Osteoblast (primary cell): ENCODE measurements around the gene IFI27L2. TPM values are rescaled to one million over a fixed set of nuclear protein-coding genes. Genes with fewer than 3 reads are reported as not detected.
"Not testable (repeated sequence)": the region's sequence is repeated elsewhere in the genome, so short reads cannot be mapped to it uniquely, and the experiment has no call there.

Experiments
- DNase-seq: peaks from one replicate; pipeline ENCODE4 v3.0.0; 2011; ENCODE audit warnings: low spot score, mixed read lengths; ENCODE audit not compliant: insufficient read length; ENCODE audit errors: missing footprints
- H2AFZ ChIP-seq: 2 replicates; pipeline ENCODE4 v1.6.0; 2011; ENCODE audit warnings: mild to moderate bottlenecking, low read length
- H3K27ac ChIP-seq: 2 replicates; pipeline ENCODE4 v1.5.1; 2011; ENCODE audit warnings: mild to moderate bottlenecking, low read depth, low read length, moderate library complexity
- H3K27me3 ChIP-seq: 2 replicates; pipeline ENCODE4 v1.6.0; 2012; ENCODE audit warnings: mild to moderate bottlenecking, control low read depth, inconsistent platforms, low read length, moderate library complexity; ENCODE audit not compliant: insufficient read depth
- H3K36me3 ChIP-seq: 2 replicates; pipeline ENCODE4 v1.5.1; 2011; ENCODE audit warnings: mild to moderate bottlenecking, low read length, control low read depth, moderate library complexity; ENCODE audit not compliant: insufficient read depth
- H3K4me1 ChIP-seq: 2 replicates; pipeline ENCODE4 v1.5.1; 2011; ENCODE audit warnings: mild to moderate bottlenecking, low read length, control low read depth, moderate library complexity; ENCODE audit not compliant: insufficient read depth
- H3K4me2 ChIP-seq: 2 replicates; pipeline ENCODE4 v1.6.0; 2011; ENCODE audit warnings: mild to moderate bottlenecking, low read length; ENCODE audit not compliant: insufficient read depth
- H3K4me3 ChIP-seq: fragments of 200-600 bp; sonication (generic); 3 replicates; pipeline ENCODE4 v1.5.1; 2012; ENCODE audit warnings: mild to moderate bottlenecking, low read length, inconsistent platforms; ENCODE audit not compliant: insufficient read depth
- H3K79me2 ChIP-seq: 2 replicates; pipeline ENCODE4 v1.6.0; 2012; ENCODE audit warnings: mild to moderate bottlenecking, low read length, control low read depth, inconsistent platforms; ENCODE audit not compliant: insufficient read depth
- H3K9me3 ChIP-seq: 2 replicates; pipeline ENCODE4 v1.5.1; 2011; ENCODE audit warnings: low read depth, low read length, control low read depth
- H4K20me1 ChIP-seq: 2 replicates; pipeline ENCODE4 v1.6.0; 2012; ENCODE audit warnings: mild to moderate bottlenecking, low read length, control low read depth; ENCODE audit not compliant: insufficient read depth
- CTCF ChIP-seq: IDR thresholded peaks from 2 replicates; pipeline ENCODE4 v1.5.1; 2011; ENCODE audit warnings: mild to moderate bottlenecking, low read depth, low read length, moderate library complexity; ENCODE audit errors: extremely low read depth
- total RNA-seq: library from RNA; depleted of rRNA; stranded (reverse); fragments of >200 nt; gene quantifications from 2 replicates; pipeline ENCODE4 v1.2.3, GENCODE V29; 2012

IFI27L2 gene
- total RNA-seq, 1 donor: 76.7 TPM

GRCh38 chr14:94161058-94161457 lies 31.7 kb upstream of the IFI27L2 start:
- H3K79me2 ChIP-seq: no peaks in the 10 kb centered on the region
- H3K9me3 ChIP-seq: no peaks in the 10 kb centered on the region
- H3K27ac ChIP-seq: no peak overlapping the region
- H3K4me1 ChIP-seq: no peaks in the 10 kb centered on the region
- TF ChIP-seq CTCF: no peak
- H2AFZ ChIP-seq: no peak overlapping the region
- no peaks in the 10 kb centered on the region for H4K20me1 ChIP-seq
- no peaks in the 10 kb centered on the region for H3K36me3 ChIP-seq
- H3K4me3 ChIP-seq: no peak overlapping the region
- H3K4me2 ChIP-seq: no peak overlapping the region
- H3K27me3 ChIP-seq: peaks cover 32% of the 10 kb centered on the region
- DNase-seq: no peak

DNA sequence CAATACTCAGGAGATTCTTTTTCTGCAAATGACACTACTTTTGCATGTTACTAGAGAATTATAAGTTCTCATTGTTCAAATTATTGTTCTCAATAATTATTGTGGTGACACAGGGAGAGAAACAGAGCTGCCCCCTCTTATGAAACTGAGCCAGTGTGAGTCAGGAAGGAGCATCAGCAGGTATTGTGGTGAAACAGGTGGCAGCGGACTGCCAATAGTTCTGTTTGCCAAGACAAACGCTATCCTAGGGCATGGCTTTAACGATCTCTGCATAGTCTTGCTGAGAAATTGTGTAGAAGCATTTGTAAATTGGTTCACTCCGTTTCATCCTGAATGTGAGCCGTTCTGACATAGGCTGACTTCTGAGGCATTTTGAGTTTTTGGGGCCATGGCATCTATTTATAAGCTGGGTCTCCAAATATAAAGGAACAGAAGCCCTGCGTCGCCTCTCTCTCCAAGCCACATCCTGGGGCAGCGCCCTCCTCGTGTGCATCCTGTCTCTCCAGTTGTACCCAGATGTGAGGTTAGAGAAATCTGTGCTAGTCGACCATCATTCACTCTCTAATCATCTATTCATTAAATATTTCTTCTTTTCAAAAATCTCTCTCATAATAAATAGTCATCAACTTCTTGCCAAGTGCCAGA lies 29.0 kb upstream of the IFI27L2 start:
- no peak for TF ChIP-seq CTCF

DNA sequence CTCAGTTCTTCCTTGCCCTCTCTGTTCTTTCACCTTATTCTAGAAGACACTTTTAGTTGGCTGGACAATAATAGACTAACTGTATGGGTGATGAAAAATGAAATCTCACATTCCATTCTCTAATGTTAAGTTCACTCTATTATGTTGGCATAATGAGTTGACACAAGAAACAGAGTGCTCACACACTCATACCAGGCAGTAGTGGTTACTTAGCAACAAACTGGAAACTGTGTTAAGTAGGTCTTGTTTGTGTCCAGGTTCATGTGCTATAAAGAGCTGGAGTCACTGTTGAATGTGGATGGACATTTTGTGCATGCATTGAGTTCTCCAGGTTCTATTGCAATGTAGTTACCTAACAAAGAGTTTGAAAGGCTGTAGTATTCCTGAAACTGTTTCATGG lies 27.8 kb upstream of the IFI27L2 start:
- TF ChIP-seq CTCF: no peak

More for the DNA sequence above, 29.0 kb upstream of the IFI27L2 start:
- H3K79me2 ChIP-seq: no peaks in the 10 kb centered on the region
- H2AFZ ChIP-seq: no peak overlapping the region
- H3K36me3 ChIP-seq: no peaks in the 10 kb centered on the region
- H3K4me3 ChIP-seq: no peak overlapping the region
- H3K9me3 ChIP-seq: no peaks in the 10 kb centered on the region
- no peak overlapping the region for H3K27ac ChIP-seq
- H4K20me1 ChIP-seq: no peaks in the 10 kb centered on the region
- no peak for DNase-seq
- no peak overlapping the region for H3K4me2 ChIP-seq
- no peaks in the 10 kb centered on the region for H3K4me1 ChIP-seq
- H3K27me3 ChIP-seq: peaks cover 15% of the 10 kb centered on the region

DNA sequence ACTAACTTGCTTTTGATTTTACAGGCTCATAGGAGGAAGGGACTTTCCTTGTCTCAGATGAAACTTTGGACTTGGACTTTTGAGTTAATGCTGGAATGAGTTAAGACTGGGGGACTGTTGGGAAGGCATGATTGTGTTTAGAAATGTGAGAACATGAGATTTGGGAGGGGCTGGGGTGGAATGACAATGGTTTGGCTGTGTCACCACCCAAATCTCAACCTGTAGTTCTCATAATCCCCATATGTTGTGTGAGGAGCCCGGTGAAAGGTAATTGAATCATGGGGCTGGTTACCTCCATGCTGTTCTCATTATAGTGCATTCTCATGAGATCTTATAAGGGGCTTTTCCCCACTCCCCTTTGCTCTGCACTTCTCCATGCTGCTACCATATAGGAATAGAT lies 26.7 kb upstream of the IFI27L2 start:
- not testable (repeated sequence) for DNase-seq, H3K36me3 ChIP-seq, H3K4me1 ChIP-seq, H2AFZ ChIP-seq, H3K4me3 ChIP-seq, H3K9me3 ChIP-seq, H3K4me2 ChIP-seq, H4K20me1 ChIP-seq, H3K79me2 ChIP-seq, H3K27ac ChIP-seq
- H3K27me3 ChIP-seq: peaks cover 19% of the 10 kb centered on the region

More for the DNA sequence above, 27.8 kb upstream of the IFI27L2 start:
- H3K4me2 ChIP-seq: no peak overlapping the region
- H3K4me1 ChIP-seq: no peaks in the 10 kb centered on the region
- no peak overlapping the region for H2AFZ ChIP-seq
- DNase-seq: no peak
- no peaks in the 10 kb centered on the region for H3K79me2 ChIP-seq
- peaks cover 19% of the 10 kb centered on the region for H3K27me3 ChIP-seq
- no peaks in the 10 kb centered on the region for H3K36me3 ChIP-seq
- H4K20me1 ChIP-seq: no peaks in the 10 kb centered on the region
- H3K4me3 ChIP-seq: no peak overlapping the region
- no peaks in the 10 kb centered on the region for H3K9me3 ChIP-seq
- no peak overlapping the region for H3K27ac ChIP-seq
